Pancreas (tissue), 10 donors: ENCODE data around the gene GDAP2. TPM values are rescaled to one million over a fixed set of nuclear protein-coding genes. Genes with fewer than 3 reads are reported as not detected.

Experiments
- ATAC-seq, 4 donors: fragments of 200-7000 bp; cut with Tn5 transposase; one replicate each; pipeline versions ENCODE4 v1.8.0 to v1.9.1; 2020; ENCODE audit warnings: mild to moderate bottlenecking in 4 of 4, moderate library complexity in 4 of 4
- DNase-seq, 6 donors: peaks; one replicate each; pipeline ENCODE4 v3.0.0-alpha.2; 2020
- FAIRE-seq: peaks from 2 replicates; lab custom pipeline; 2012; peaks lifted over from hg19 to GRCh38; lab: Jason Lieb, UNC
- H3K27ac ChIP-seq, 4 donors: fragments of 200-600 bp; sonication (generic); 1 replicate in 3 of 4; 2 replicates in 1 of 4; pipeline versions ENCODE4 v1.5.0 to v1.8.0; 2020
- H3K27me3 ChIP-seq, 4 donors: fragments of 200-600 bp; one replicate each; pipeline ENCODE4 v1.8.0; 2021
- H3K36me3 ChIP-seq, 3 donors: fragments of 200-600 bp; sonication (generic) in 1 of 3; one replicate each; pipeline versions ENCODE4 v1.5.0 to v1.8.0; 2020 to 2021
- H3K4me1 ChIP-seq, 3 donors: fragments of 200-600 bp; one replicate each; pipeline ENCODE4 v1.8.0; 2021
- H3K4me3 ChIP-seq, 4 donors: fragments of 200-600 bp; sonication (generic) in 2 of 4; one replicate each; pipeline versions ENCODE4 v1.5.0 to v1.8.0; 2020 to 2021
- H3K9me3 ChIP-seq, 4 donors: fragments of 200-600 bp; one replicate each; pipeline ENCODE4 v1.8.0; 2021
- WGBS, 2 donors: extraction: QIAGEN DNeasy Blood & Tissue Kit; methylation state at CpG; one replicate each; pipeline ENCODE4 v1.1.7; 2013; 5-methylcytosine and 5-hydroxymethylcytosine counted together
- intact Hi-C, 3 donors: fragments of 100-400 bp; cut with DNase I; formaldehyde crosslinking; loops; one replicate each; pipeline versions ENCODE4 v1.11.1 to v1.14.2; 2022
- polyA plus RNA-seq, 2 donors: library from polyadenylated mRNA; stranded (reverse); fragments of 200-250 nt; gene quantifications; one replicate each; pipeline ENCODE4 v1.2.3, GENCODE V29; 2013
- total RNA-seq, 6 donors: library from RNA; stranded (reverse); fragmentation: NEBNext Ultra II Directional in 4 of 6; extraction: Animal tissue kit (Norgen Biotek cat#: 25700) in 4 of 6; gene quantifications; one replicate each; pipeline versions ENCODE4 v1.2.1 to v1.2.4, GENCODE V29; 2021 to 2023
- TF ChIP-seq, protein P1 (sequence below), 4 donors: fragments of 200-600 bp; sonication (generic) in 3 of 4; IDR thresholded peaks; one replicate each; pipeline versions ENCODE4 v1.5.0 to v1.8.0; 2021; ENCODE audit warnings: antibody characterized with exemption in 4 of 4
- donor health status: healthy with polysubstance abuse.
- donor health status: DM: no; HTN: no; CAD: no; lungs with moderate emphysema.
- donor health status: DM: no; HTN: no; CAD: no.
- donor health status: control.
- donor health status: control.
- donor health status: Bipolar disorder and iron deficiency.
- donor health status: DM: yes; HTN: yes; CAD: no.
- donor health status: DM: no; HTN: no; CAD: no.
- donor health status: DM: no; HTN: no; CAD: no.
- donor health status: DM: yes; HTN: yes; CAD: no.

Gene GDAP2
- total and polyA plus RNA-seq, 8 donors = 2.0 to 24.1 (median 14.7) TPM

DNA sequence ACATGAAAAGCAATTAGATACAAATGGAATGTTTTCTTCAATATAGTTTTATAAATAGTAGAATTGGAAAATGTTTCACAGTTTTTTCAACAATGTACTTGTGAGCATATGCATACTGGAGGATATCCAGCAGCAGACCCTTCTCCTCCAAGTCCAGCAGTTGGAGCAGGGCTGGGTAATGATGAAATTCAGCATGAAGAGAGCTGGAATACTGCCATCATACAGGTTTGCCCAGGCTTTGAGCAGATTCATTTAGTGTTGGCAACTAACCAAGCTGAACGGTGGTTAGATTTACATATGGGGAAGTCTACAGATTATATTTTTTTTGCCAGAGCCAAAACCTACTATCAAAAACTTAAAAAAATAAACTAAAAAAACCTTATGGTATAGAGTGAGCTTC lies 38.5 kb upstream of the GDAP2 start:
- H3K9me3 ChIP-seq = no peaks in the 10 kb centered on the region
- TF ChIP-seq, protein P1, sequence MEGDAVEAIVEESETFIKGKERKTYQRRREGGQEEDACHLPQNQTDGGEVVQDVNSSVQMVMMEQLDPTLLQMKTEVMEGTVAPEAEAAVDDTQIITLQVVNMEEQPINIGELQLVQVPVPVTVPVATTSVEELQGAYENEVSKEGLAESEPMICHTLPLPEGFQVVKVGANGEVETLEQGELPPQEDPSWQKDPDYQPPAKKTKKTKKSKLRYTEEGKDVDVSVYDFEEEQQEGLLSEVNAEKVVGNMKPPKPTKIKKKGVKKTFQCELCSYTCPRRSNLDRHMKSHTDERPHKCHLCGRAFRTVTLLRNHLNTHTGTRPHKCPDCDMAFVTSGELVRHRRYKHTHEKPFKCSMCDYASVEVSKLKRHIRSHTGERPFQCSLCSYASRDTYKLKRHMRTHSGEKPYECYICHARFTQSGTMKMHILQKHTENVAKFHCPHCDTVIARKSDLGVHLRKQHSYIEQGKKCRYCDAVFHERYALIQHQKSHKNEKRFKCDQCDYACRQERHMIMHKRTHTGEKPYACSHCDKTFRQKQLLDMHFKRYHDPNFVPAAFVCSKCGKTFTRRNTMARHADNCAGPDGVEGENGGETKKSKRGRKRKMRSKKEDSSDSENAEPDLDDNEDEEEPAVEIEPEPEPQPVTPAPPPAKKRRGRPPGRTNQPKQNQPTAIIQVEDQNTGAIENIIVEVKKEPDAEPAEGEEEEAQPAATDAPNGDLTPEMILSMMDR (IDR thresholded peaks at IDR 0.05) = no peak
- no peak overlapping the region for H3K27ac ChIP-seq
- WGBS, 2 donors = 0 to 8% methylated on average over 1 of the region's 1 CpG
- DNase-seq = no peak
- FAIRE-seq = no peak
- intact Hi-C loops = no loop called here
- H3K4me1 ChIP-seq = no peaks in the 10 kb centered on the region
- no peak overlapping the region for H3K4me3 ChIP-seq
- ATAC-seq = peak in 2 of 4 donors; percentile 36 to 50
- no peaks in the 10 kb centered on the region for H3K27me3 ChIP-seq
- no peaks in the 10 kb centered on the region for H3K36me3 ChIP-seq

DNA sequence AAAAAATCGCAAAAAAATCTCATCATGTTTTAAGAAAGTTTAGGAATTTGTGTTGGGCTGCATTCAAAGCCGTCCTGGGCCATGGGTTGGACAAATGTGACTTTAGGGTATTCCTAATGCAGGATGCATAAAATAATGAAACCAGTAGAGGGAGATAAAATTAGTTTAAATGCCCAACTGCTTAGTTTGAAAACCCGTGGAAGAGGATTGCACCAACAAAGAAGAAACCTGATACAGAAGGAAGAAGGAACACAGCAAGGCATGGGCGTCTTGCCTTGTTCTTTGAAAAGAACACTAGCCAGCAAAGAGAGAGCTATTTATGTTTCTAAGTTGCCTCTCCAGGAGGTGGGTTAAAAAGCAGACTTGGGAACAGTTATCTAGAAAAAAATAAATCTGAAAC lies 38.1 kb upstream of the GDAP2 start:
- Histone ChIP-seq H3K9me3 (no peaks in the 10 kb centered on the region), H3K36me3 (no peaks in the 10 kb centered on the region), H3K27me3 (no peaks in the 10 kb centered on the region), H3K4me1 (no peaks in the 10 kb centered on the region), H3K27ac (no peak overlapping the region), H3K4me3 (no peak overlapping the region)
- 56 to 60% methylated on average over 4 of the region's 4 CpGs for WGBS, 2 donors
- DNase-seq (no peak), FAIRE-seq (no peak), ATAC-seq (peak in 1 of 4 donors; percentile 43)
- intact Hi-C loops = no loop called here
- TF ChIP-seq, protein P1 (IDR thresholded peaks at IDR 0.05) = no peak

DNA sequence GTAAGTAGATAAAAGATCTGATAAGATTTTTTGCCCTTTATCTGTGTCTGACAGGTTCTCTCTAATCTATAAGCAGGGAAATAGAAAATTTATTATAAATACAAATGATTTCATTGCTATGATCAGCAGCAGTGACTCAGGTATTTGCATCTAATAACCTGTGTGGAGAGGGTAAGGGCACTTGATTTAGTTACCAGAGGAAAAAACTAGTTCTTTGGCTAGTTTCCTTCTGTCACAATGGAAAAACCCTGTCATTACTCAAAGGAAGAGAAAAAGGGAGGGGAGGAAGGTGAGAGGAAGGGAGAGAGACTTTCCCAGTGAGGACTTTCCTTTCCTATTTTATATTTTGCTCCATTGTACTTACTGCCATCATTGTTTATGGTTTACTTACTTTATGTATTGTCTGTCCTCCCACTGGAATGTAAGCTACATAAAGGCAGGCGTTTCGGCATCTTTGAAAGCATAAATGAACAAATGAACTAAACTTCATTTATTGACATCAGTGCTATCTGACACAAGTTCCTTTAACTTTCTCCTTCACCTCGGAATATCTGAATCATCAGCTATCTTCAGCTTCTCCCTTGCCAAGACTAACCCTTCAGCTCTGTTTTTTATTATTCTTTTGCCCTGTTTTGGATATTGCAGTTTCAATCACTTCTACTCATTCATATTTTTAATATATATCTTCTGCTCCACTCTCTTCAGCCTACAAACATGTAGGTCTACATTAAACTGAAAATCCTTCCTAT lies 35.0 kb upstream of the GDAP2 start:
- no peak for ATAC-seq
- peaks cover 0 to 5% (median 4%) of the 10 kb centered on the region in 3 donors for H3K36me3 ChIP-seq
- WGBS, 2 donors = 81 to 91% methylated on average over 3 of the region's 3 CpGs
- H3K27ac ChIP-seq = no peak overlapping the region
- FAIRE-seq = no peak
- TF ChIP-seq, protein P1 (IDR thresholded peaks at IDR 0.05) = no peak
- H3K27me3 ChIP-seq = no peaks in the 10 kb centered on the region
- no peaks in the 10 kb centered on the region for H3K4me1 ChIP-seq
- no peak for DNase-seq
- no peaks in the 10 kb centered on the region for H3K9me3 ChIP-seq
- intact Hi-C loops = no loop called here
- H3K4me3 ChIP-seq = no peak overlapping the region

DNA sequence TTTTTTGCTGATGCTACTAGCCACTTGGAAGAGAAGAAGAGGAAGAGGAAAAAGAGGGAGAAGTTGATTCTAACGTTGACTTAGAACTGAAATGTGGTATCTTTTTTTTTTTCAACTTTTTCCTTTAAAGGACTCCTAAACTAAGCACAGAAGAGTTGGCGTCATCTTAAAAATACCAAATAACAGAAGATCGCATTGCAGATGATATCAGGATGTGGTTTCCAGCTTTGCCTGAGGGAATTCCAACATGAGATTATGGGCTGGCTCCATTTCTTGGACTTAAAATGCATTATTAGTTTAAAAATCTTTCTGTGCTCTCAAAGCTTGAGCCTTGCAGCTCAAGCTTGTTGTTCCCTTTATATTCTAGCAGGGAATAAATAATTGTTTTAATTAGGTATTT lies 29.9 kb upstream of the GDAP2 start:
- H3K4me1 ChIP-seq = no peaks in the 10 kb centered on the region
- TF ChIP-seq, protein P1 (IDR thresholded peaks at IDR 0.05) = no peak
- no peak overlapping the region for H3K4me3 ChIP-seq
- DNase-seq (no peak), FAIRE-seq (no peak), ATAC-seq (no peak)
- 89 to 91% methylated on average over 3 of the region's 3 CpGs for WGBS, 2 donors
- no peaks in the 10 kb centered on the region for H3K27me3 ChIP-seq
- no peak overlapping the region for H3K27ac ChIP-seq
- intact Hi-C loops = no loop called here
- H3K9me3 ChIP-seq = no peaks in the 10 kb centered on the region
- H3K36me3 ChIP-seq = peaks cover 0 to 40% (median 27%) of the 10 kb centered on the region in 3 donors

DNA sequence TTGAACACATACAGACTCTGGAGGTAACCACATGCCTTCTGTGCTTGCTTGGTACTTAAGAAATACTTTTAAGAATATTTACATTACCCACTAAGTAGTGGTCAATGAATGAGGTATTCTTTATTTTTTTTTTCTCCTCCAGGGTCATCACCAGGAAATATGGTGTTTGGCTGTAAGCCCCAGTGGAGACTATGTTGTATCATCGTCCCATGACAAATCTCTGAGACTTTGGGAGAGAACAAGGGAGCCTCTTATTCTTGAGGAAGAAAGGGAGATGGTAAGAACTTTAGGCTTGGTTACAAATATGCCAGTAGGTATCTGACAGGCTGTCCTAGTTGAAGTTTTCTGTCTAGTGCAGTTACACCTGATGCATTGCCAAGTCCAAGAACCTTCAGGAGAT lies 23.0 kb upstream of the GDAP2 start:
- Histone ChIP-seq H3K36me3 (peaks cover 5 to 72% (median 51%) of the 10 kb centered on the region in 3 donors), H3K4me3 (no peak overlapping the region), H3K9me3 (no peaks in the 10 kb centered on the region), H3K4me1 (no peaks in the 10 kb centered on the region), H3K27me3 (no peaks in the 10 kb centered on the region), H3K27ac (no peak overlapping the region)
- 78 to 95% methylated on average over 1 of the region's 1 CpG for WGBS, 2 donors
- no peak for DNase-seq
- TF ChIP-seq, protein P1 (IDR thresholded peaks at IDR 0.05) = no peak
- no peak for FAIRE-seq
- ATAC-seq = no peak
- intact Hi-C loops = no loop called here
